ENCODE measurements around the gene SLC1A1.

SLC1A1 gene

GRCh38 chr9:4550777-4551484, 60.7 kb downstream of the SLC1A1 start:
- no peaks in the 10 kb centered on the region for H3K9me2 ChIP-seq (ENCODE audit: low read depth, low read length)
- 0 out of 2 replicates have a peak, but pooled peaks cover 6% of the 10 kb centered on the region for H3K27me3 ChIP-seq (ENCODE audit: insufficient read depth, low read length)
- no peak overlapping the region for H3K9ac ChIP-seq (ENCODE audit: low read length)
- no peaks in the 10 kb centered on the region for H3K9me3 ChIP-seq (ENCODE audit: low read length)
- no peaks in the 10 kb centered on the region for H3K4me1 ChIP-seq (ENCODE audit: insufficient read depth, low read length, severe bottlenecking)
- no peaks in the 10 kb centered on the region for H3K79me2 ChIP-seq (ENCODE audit: insufficient read depth, low read length)
- H4K20me1 ChIP-seq (ENCODE audit: insufficient read depth, low read length), result no peaks in the 10 kb centered on the region
- H2AFZ ChIP-seq (ENCODE audit: low read length), result no peak overlapping the region
- no peaks in the 10 kb centered on the region for H3F3A ChIP-seq (ENCODE audit: insufficient read depth, low read length)
- no peak overlapping the region for H3K27ac ChIP-seq (ENCODE audit: low read depth, low read length, poor library complexity, severe bottlenecking)
- no peak overlapping the region for H3K4me2 ChIP-seq (ENCODE audit: low read length)
- TF ChIP-seq CTCF (IDR thresholded peaks at IDR 0.05; ENCODE audit: low read length), result no peak
- no peak for TF ChIP-seq EZH2 (IDR thresholded peaks at IDR 0.05; ENCODE audit: borderline replicate concordance, low read length)
- no peaks in the 10 kb centered on the region for H3K36me3 ChIP-seq (ENCODE audit: insufficient read depth, low read length)
- H3K4me3 ChIP-seq (ENCODE audit: low read depth, low read length, poor library complexity, severe bottlenecking), result no peak overlapping the region

DNA sequence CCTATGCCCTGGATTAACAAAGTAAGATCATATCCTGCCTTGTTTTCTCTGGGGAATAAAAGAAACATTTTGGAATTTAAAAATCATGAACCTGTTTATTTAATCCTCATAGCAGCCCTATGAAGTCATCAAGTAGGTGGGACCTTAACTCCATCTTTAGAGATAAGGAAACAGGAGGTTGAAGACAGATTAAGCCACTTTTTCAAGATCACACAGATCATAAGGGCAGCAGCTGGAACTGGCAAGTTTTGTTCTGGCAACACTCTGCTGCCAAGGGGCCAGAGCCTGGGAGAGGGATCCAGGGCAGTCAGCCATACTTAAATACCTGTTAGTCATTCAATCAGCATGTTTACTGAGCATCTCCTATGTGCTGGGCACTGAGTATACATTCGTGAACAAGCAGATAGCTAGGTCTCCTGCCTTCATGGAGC, 63.7 kb downstream of the SLC1A1 start:
- TF ChIP-seq CTCF (IDR thresholded peaks at IDR 0.05; ENCODE audit: low read length) (no peak), EZH2 (IDR thresholded peaks at IDR 0.05; ENCODE audit: borderline replicate concordance, low read length) (no peak)
- Histone ChIP-seq H4K20me1 (ENCODE audit: insufficient read depth, low read length) (no peaks in the 10 kb centered on the region), H3K9me2 (ENCODE audit: low read depth, low read length) (no peaks in the 10 kb centered on the region), H3K4me1 (ENCODE audit: insufficient read depth, low read length, severe bottlenecking) (peaks cover under 1% of the 10 kb centered on the region), H3K4me3 (ENCODE audit: low read depth, low read length, poor library complexity, severe bottlenecking) (no peak overlapping the region), H3K9ac (ENCODE audit: low read length) (no peak overlapping the region), H3K79me2 (ENCODE audit: insufficient read depth, low read length) (no peaks in the 10 kb centered on the region), H3K9me3 (ENCODE audit: low read length) (no peaks in the 10 kb centered on the region), H3F3A (ENCODE audit: insufficient read depth, low read length) (no peaks in the 10 kb centered on the region), H3K4me2 (ENCODE audit: low read length) (no peak overlapping the region), H3K36me3 (ENCODE audit: insufficient read depth, low read length) (no peaks in the 10 kb centered on the region), H3K27me3 (ENCODE audit: insufficient read depth, low read length) (0 out of 2 replicates have a peak, but pooled peaks cover 6% of the 10 kb centered on the region), H2AFZ (ENCODE audit: low read length) (no peak overlapping the region), H3K27ac (ENCODE audit: low read depth, low read length, poor library complexity, severe bottlenecking) (no peak overlapping the region)

GRCh38 chr9:4555236-4555635, 65.0 kb downstream of the SLC1A1 start:
- H3K4me1 ChIP-seq (ENCODE audit: insufficient read depth, low read length, severe bottlenecking), result peaks cover 13% of the 10 kb centered on the region
- H2AFZ ChIP-seq (ENCODE audit: low read length), result no peak overlapping the region
- TF ChIP-seq EZH2 (IDR thresholded peaks at IDR 0.05; ENCODE audit: borderline replicate concordance, low read length) (no peak), CTCF (IDR thresholded peaks at IDR 0.05; ENCODE audit: low read length) (no peak)
- 0 out of 2 replicates have a peak, but pooled peaks cover 6% of the 10 kb centered on the region for H3K27me3 ChIP-seq (ENCODE audit: insufficient read depth, low read length)
- H3K27ac ChIP-seq (ENCODE audit: low read depth, low read length, poor library complexity, severe bottlenecking), result no peak overlapping the region
- H3F3A ChIP-seq (ENCODE audit: insufficient read depth, low read length), result no peaks in the 10 kb centered on the region
- H3K9me3 ChIP-seq (ENCODE audit: low read length), result no peaks in the 10 kb centered on the region
- H3K4me2 ChIP-seq (ENCODE audit: low read length), result no peak overlapping the region
- no peaks in the 10 kb centered on the region for H3K9me2 ChIP-seq (ENCODE audit: low read depth, low read length)
- no peaks in the 10 kb centered on the region for H3K36me3 ChIP-seq (ENCODE audit: insufficient read depth, low read length)
- H3K4me3 ChIP-seq (ENCODE audit: low read depth, low read length, poor library complexity, severe bottlenecking), result no peak overlapping the region
- no peaks in the 10 kb centered on the region for H3K79me2 ChIP-seq (ENCODE audit: insufficient read depth, low read length)
- H4K20me1 ChIP-seq (ENCODE audit: insufficient read depth, low read length), result no peaks in the 10 kb centered on the region
- no peak overlapping the region for H3K9ac ChIP-seq (ENCODE audit: low read length)

Data from OCI-LY1 (cell line).